HTERT RPE-1 (cell line): ENCODE measurements around the gene RASAL1.

Source experiments
- in situ Hi-C: fragments of 300-500 bp; cut with MboI; formaldehyde crosslinking; loops from 4 replicates; pipeline ENCODE4 v1.14.3; 2020; ENCODE audit warnings: low sequenced_read_pairs

RASAL1 gene

DNA sequence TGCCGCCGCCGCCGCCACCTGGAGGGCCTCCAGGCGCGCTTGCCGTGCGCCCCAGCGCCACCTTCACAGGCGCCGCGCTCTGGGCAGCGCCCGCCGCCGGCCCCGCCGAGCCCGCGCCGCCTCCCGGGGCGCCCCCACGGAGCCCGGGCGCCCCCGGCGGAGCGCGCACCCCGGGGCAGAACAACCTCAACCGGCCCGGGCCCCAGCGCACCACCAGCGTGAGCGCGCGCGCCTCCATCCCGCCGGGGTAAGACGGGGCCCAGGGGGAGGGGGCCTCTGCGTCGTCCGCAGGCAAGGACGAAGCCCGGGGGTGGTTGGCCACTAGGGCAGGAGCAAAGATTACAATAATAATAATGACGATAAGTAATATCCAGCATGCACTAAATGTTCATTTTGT lies 57.7 kb downstream of the RASAL1 start:
- in situ Hi-C loops, result no loop called here

DNA sequence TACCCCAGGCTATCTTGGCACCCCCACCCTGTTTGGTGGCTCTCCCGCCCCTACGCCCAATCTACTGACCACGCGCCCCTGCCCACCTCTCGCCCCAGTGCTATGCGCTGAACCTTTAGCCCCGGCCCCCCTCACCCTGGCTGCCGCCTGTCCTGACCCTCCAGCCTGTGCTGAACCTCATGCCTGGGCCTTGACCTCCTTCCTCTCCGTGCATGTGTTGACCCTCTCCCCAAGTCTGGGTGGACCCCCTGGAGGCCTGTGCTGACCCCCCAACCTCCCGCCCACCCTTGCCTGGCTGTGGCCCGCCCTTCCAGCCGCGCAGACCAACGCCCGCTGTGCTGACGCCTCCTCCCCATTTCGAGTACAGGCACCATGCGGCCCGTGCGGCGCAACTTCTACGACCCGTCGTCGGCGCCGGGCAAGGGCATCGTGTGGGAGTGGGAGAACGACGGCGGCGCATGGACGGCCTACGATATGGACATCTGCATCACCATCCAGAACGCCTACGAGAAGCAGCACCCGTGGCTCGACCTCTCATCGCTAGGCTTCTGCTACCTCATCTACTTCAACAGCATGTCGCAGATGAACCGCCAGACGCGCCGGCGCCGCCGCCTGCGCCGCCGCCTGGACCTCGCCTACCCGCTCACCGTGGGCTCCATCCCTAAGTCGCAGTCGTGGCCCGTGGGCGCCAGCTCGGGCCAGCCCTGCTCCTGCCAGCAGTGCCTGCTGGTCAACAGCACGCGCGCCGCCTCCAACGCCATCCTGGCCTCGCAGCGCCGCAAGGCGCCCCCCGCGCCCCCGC lies 58.3 kb downstream of the RASAL1 start:
- in situ Hi-C loops, result no loop called here

DNA sequence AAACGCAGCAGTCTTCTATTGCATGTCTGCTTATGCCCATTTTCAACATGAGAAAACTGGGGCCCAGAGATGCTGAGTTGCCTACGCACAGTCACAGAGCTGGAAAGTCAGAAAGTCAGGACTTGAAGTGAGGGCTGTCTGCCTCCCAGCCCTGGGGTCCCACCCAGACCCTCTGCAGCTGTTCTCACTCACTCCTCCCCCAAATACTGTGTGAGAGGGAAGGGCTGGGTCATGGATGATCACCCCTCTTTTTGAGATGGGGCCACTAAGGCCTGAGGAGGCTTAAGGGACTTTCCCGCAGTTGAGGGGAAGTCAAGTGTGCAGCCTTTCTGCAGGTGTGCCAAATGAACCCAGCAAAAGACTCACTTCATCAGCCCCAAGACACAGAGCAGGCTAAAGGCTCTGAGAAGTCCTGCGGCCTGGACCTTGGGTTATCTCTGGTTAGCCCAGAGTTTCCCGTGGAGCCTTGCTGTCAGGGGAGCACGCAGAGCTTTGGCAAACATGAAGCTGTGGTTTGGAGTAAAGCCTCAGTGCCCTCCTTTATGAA lies 60.4 kb downstream of the RASAL1 start:
- in situ Hi-C loops, result no loop called here

DNA sequence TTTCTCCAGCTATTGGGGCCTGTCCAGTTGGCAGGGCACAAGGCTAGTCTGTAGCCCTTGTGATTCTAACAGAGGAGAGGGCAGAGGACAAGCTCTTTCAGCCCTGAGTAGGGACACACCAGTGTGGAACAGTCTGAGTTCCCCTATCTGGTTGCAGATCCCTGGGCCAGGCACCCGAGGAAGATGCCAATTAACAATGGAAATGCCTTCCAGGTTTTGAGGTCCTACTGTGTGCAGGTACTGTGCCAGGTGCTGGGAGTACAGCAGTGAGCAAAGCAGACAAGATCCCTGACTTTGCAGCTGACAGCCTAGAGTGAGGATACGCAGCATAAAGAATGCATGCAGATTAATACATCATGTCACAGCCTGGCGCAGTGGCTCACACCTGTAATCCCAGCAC lies 62.0 kb downstream of the RASAL1 start:
- in situ Hi-C loops, result no loop called here

DNA sequence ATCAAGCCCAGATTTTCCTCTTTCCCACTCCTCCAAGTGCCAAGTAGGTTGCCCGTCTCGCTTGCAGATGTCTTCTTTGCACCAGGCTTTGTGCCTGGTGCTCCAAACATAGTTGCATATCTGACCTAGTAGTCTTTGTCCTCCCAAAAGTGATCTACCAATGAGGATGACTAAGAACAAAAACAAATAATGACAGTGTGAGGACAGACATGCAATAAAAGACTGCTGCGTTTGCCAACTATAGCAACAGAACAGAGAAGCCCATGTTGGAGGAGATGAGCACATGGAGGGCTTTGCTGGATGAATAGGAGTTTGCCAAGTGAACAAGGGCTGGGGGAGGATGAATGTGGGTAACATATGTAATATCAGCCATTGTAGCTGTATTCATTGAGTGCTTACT lies 63.4 kb downstream of the RASAL1 start:
- in situ Hi-C loops, result no loop called here

DNA sequence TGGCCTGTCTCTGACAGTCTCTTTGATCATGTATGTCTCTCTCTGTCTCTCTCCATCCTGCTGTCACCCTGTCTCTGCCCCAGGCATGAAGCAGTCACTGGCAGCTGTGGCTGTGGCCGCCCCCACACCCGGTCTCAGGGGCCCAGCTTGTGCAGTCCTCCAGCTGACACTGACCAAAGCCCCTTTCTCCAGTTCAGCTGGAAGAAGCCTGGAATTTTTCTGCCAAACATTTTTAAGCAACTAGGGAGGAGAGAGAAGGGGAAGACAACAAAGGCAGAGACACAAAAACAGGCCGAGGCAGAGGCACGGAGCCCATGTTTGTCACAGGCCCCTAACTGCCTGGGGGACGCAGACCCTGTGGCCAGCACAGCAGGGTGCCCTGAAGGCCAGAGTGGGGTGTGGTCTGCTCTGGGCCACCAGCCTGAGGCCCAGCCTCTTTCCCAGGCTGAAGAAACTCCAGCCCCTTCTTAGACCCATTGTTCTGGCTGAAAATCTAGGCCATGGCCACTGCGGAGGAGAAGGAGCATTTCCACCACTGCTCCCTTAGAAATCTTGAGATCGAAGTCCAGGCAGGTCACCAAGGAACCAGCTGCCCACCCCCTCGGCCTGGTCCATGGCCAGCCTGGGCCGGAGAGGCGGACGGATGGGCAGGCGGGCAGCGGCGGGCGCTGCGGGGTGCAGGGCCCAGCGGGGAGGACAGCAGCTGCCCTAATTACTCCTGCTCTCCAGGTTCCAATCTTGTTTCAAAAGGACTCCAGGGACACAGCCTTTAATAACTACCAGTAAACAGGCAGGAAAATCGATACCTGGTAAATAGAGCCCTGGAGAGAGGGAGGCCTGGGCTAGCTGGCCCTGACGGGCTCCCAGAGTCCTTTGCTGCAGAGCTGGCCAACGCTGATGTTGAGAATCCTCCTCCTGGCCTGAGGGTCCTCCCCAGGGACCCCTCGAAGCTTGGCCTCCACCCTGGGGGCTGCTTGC lies 64.1 kb downstream of the RASAL1 start:
- in situ Hi-C loops, result no loop called here

DNA sequence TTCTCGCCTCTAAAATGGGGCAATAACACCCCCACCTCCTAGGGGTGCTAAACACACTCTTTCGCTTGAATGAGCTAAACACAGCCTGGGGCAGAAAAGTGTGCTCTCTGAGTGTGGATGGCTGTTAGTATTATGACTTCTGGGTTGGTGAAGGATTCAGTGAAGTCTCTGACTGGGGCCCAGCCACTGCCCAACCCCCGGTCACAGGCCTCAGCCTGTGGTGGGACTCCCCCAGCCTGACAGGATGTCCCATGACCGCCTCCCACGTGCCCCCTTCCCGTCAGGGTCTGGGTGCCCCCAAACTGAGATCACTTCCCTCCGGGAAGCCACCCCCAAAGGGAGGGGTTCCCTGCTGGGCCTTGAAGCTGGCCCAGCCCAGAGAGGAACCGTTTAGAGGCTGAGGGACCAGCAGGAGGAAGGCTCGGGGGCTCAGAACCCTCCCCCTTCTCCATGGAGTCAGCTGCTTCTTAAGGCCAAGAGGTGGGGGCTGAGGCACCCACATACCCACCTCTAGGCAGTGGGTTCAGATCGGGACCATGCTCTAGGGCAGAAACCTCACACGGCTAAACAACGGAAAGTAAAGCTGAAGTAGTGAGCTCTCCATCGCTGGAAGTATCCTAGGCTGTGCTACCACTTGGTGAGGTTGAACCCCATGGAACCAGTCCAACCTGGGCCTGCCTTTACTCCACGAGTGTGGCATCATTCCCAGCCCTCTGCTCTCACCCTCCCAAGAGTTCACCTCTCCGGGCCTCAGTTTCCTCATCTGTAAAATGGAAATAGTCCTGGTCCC lies 65.2 kb downstream of the RASAL1 start:
- in situ Hi-C loops, result no loop called here

DNA sequence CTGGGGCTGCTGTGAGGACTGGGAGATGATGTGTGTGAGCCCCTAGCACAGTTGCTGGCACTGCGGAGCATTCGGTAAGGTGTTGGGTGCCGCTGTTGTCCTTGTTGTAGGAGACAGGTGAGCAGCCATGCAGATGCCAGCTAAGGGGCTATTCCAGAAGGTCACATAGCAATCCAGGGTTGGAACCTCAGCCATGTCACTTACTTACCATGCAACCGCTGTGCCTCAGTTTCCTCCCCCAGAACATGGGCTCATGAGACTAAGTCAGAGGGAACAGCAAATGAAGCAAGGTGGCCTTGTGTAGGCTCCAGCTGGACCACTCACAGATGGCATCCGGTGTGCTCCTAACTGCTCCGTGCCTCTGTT lies 65.8 kb downstream of the RASAL1 start:
- in situ Hi-C loops, result no loop called here

DNA sequence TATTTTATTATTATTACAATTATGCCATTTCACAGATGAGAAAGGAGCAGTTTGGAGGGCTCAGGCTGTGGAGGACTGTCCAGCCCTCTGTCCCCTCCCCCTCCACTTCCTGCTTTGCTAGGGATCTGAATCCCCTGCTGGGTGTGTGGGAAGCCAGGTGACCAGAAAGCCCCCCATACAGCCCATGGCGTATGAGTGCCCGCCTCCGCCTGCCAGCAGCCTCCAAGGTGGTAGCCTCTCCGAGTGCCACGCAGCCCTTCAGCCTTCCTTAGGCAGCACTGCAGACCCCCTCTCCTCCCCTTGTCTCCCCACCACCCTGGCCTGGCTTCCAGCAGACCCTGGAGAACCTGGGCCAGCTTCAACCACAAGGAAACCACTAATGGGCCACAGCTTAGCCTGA lies 66.4 kb downstream of the RASAL1 start:
- in situ Hi-C loops, result no loop called here

DNA sequence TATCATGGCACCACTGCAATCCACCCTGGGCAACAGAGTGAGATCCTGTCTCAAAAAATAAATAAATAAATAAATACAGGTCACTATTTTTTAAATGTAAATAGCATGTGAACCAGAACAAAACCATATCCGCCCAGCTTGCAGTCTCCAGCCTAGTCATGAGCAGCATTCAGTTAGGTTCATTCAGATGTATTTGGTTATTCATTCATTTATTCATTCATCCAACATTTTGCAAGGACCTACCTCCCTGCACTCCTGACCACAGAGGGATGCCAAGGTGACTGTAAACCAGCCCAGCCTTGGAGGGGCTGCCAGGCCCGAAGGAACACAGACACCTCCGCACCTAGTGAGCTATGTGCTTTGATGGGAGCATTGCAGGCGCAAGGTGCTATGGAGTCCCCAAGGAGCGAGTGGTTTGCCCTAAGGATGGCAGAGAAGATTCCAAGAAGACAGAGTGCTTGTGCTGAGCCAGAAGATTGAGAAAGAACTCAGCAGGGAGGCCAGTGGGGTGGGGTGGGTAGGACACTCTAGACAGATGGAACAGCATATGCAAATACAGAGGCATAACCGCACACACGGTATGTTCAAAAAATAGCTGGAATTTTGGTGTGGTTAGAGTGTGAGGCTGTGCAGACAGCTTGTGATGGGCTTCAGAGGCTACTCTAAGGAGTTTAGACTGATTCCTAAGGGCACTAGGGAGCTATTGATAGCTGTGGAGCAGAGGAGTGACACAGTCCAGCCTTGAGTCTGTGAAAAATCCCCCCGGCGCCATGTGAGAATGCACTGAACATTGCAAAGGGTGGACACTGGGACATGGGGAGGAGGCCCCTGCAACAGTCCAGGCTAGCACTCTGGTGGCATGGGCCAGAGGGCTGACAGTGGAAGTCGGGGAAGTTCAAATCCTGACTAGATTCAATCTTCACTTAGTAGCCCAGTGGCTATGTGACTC lies 67.3 kb downstream of the RASAL1 start:
- in situ Hi-C loops, result no loop called here

DNA sequence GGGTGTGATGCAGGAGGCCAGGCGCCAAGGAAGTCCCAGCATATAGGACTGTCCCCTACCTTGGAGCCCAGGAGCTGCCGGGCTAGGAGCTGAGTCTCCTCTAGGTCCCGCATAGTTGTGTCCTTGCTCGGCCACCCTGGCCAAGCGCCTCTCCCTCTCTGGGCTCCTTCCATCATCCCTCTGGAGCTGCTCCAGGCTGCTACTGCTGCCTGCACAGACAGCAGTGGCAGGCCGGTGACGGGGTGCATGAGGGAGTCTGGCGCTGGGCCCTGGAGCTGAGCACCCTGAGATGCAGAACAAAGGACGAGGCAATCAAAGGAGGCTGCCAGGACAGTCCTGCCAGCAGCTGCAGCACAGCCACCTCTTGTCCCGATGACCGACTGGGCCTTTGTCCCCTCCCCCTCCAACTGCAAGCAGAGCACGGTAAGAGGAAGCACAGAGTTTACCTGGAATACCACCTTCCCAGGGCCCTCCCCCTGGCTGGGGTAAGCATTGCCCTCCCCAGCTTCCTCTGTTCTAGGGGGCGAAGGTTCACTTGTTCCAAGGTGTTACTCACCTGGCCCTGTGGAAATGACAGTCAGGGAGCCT lies 68.7 kb downstream of the RASAL1 start:
- in situ Hi-C loops, result no loop called here

DNA sequence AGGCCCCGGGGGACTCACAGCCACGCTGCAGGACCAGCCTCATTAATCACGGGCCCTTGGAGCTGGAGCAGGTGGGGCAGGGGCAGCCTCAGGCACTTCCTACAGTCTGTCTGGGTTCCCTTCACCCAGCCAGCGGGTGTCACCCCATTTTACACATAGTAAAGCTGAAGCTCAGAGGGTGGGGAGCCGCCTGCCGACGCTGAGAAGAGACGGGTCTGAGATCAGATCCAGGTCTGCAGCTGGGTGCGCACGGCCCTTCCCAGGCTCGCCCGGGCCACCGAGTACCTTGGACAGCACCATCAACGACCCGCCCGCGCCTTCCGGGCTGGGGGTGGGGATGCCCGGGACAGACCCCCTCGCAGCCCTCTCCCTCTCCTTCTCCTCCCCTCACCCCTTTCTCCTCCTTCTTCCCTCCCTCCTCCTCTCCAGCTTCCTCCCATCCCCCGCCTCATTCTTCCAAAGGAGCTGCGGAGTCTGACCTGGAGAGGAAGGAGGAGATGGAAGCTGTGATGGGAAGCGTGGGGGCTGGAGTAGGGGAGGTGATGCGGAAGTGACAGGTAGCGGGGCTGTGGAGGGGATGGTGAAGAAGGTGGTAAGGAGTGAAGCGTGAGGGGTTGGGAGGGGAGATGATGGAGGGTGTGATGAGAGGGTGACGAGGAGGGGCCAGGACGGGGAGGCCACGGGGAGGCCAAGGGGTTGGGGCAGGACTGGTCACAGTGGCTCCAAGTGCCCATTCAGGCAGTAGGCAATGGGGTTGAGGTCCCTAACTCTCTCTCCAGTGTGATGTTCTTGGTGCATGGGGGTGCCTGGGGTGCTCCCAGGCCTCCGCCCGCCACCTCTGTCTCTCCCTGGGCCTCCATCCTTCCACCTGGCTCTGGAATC lies 70.2 kb downstream of the RASAL1 start:
- in situ Hi-C loops, result no loop called here

DNA sequence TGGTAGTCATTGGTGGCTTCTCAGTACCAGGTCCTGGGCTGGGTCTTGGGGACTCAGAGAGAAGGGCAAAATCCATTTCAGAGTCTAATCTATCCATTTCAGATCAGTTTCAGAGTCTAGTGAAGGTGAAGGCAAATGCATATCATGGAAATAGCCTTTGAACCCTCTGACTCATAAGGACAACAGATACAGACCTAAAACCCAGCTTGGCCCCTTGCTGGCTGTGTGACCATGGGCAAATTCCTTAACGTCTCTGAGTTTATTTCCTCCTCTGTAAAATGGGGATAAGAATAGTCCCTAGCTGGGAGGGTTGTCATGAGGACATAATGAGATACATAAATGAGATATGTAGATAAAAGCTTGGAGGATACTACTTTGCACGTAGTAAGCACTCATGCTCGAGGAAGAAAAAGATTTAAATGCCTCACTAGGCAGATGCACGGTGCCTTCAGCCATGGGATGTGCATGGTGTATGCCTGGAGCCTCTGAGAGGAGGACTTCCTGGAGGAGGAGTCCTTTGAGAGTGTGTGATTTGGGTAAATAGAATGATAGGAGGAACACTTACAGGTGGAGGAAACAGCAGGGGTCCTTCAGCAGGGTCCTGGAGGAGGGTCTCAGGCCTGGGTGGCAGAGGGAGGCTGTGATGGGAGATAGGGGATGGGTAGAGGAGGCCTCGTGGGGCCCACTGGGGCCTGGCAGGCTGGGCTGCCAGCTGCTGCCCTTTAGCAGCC lies 71.0 kb downstream of the RASAL1 start:
- in situ Hi-C loops, result no loop called here

DNA sequence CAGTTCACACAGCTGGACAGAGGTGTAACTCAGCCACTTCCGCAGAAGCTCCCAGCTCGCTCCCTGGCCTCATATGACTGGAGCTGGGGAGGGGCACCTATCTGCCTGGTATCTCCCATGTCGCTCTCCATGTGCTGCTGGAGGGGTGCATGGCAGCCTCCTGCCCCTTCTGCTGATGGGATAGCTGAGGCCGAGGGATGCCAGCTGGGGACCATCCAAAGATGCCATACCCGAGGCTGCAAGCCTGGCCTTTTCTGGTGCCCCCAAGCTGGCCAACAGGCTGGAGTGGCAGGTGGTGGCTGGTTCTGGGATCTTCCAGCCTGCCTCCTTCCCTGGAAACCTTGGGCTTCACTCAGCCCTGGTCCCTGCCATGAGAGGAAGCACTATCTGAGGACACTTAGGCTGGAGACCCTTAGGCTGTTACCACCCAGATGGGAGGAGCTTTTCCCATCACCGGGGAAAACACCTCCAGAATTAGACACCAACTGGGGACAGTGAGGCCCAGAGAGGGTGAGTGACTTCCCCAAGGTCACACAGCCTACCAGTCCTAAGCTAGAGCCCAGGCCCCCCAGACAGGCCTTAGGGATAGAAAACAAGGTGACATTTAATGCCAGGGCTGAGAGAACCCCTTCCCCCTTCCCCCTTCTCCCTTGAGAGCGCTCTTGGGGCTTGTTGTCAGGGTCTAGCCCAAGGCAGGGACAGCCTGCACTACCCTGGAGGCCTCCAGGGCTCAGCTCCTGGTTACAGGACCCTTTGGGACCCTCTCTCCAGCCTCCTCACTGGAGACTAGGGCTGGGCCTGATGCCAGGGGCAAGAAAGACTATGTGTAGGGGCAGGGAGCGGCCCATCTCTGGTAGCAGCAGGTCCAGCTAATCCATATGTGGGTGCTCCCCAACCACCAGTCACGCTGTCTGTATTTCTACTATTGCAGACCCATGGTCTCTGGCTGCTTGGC lies 71.9 kb downstream of the RASAL1 start:
- in situ Hi-C loops, result no loop called here

DNA sequence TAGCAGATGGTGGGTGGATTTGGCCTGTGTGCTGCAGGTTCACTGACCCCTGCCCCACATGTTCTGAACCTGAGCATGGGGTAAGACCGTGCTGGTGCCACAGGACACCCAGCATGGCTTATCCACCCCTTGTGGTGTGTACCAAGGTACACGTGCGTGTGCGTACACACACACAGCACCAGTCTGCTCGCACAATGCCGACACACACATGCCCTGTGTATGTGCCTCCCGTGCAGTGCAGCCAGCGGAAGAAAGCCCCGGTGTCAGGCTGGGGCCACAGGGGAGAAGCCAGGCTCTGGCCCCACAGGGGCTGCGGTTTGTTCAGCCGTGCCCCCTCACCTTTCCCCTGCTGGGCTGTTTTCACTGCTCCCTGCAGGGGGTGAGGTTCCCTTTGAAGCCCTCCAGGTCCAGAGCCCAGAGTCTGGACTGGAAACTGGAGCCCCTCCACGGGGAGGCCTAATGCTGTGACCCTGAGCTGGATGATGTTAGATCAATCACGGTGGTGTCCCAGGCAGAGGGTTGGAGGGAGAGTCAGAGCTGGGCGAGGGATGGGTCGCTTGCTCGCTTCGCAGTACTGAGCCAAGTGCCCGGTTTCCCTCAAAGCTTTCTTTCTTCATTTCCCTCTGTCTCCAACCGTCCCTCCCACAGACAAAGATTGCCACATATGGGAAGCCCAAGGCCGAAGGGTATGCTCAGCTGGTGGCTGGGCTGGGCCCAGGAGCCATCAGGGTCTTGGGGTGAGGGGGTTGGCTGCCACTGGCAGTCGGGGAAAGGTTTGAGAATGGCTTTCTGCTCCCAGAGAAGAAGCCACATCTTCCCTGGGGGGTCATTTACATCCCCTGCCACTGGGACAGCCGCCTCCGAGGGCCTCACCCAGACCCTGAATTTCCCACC lies 72.8 kb downstream of the RASAL1 start:
- in situ Hi-C loops, result no loop called here
